Activated T-helper 1 cell treated with anti-CD3 and anti-CD28 coated beads, Interleukin-2, amount 50 U/mL, for 16 hours (primary cell): ENCODE results near the gene SERPINB2.
A peak's percentile ranks its signal among the peaks of the same experiment; 100 is the strongest.
"Not testable (repeated sequence)": the region's sequence is repeated elsewhere in the genome, so short reads cannot be mapped to it uniquely, and the experiment has no call there.

Experiments
- DNase-seq, 2 donors: peaks; one replicate each; pipeline ENCODE4 v3.0.0-alpha.2; 2020; ENCODE audit warnings: low read depth in 1 of 2, low spot score in 1 of 2

The SERPINB2 gene

DNA sequence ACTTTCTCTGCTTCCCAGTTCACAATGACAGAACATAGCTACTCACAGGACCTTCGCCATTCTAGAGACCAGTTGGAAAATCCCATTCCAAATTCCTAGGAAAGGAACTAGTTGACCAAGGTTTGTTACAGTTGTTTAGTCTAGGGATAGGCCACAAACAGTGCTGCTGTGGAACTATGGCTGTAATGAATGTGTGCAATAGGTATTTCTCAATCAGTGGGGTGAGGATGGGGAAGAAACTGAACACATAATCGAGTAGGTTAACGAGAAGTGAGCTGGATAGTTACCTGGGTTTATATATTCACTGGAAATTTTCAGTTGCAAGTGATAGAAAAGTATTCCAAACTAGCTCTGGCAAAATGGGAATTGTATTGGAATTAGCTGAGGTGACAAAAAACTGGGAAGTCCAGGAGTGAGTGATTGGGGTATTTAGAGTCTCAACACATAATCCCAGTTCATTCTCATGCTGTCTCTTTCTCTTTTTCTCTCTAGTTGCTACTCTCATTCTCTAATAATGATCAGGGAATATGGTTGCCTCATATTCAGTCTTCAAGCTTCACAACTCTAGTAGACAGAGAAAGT lies 43.4 kb downstream of the SERPINB2 start:
- no peak for DNase-seq

DNA sequence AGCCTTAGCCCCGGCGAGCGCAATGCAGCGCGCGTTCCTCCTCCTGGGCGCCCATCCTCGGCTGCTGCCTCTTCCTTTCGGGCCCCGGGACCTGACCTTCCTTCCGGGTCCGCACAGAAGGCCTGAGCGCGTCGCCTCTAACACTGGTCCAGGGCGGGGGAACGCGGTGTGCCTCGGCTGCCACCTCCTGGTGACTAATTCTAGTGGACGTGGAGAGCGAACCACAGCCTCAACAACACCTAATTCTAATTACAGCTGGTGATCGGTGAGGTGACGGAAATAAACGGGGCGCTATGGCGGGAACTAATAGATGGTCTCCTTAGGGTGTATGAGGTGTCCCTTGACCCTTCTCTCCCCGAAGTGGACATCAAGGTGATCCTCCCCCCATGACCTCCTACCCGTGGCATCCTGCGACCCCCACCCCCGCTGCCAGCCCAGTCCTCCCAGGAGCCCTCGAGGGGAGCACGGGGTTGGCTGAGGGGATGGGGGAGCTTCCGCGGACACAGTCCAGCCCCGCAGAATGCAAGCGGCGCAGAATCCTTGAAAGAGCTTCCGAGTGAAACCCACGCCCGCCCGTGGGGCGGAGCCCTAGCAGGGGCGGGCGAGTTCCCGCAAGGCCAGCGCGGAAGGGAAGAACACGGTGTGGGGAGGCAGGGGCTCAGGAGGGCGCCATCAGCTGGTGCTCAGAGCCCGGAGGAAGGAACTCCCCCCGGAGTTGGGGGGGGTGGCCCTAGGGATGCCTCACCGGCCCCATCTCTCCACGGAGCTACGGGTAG lies 48.8 kb downstream of the SERPINB2 start:
- DNase-seq = peak; percentile 17 to 18

DNA sequence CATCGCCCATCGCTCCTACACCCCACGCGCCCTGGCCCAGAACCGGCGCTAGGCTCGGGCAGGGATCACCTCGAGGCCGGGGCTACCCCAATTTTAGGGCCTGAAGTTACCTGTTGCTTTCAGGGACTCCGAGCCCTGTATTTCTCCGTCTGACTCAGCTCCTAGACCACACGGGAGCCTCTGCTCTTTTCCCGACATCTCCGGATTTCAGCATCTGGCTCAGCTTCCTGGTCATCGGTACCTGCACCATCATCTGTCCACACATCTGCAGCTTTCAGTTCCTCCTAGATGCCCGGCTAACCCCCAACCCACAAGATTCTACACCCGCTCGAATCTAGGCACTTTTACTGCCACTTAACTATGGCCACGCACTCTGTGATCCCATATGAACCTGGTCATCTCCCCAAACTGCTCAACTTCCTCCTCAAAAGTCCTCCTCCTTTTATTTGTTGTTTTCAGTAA lies 49.5 kb downstream of the SERPINB2 start:
- no peak for DNase-seq

DNA sequence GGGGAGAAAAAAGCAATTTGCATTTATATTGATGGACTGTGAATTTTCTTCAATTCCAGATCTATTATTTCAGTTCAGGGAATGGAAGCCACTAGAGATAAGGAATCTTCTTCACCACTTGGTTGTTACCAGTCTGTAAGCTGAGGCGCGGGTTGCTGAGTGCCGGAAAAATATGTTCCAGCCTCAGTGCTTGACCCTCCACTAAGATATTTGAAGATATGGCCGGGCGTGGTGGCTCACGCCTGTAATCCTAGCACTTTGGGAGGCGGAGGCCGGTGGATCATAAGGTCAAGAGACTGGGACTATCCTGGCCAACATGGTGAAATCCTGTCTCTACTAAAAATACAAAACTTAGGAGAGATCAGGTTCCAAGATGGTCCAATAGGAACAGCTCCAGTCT lies 52.5 kb downstream of the SERPINB2 start:
- no peak for DNase-seq

DNA sequence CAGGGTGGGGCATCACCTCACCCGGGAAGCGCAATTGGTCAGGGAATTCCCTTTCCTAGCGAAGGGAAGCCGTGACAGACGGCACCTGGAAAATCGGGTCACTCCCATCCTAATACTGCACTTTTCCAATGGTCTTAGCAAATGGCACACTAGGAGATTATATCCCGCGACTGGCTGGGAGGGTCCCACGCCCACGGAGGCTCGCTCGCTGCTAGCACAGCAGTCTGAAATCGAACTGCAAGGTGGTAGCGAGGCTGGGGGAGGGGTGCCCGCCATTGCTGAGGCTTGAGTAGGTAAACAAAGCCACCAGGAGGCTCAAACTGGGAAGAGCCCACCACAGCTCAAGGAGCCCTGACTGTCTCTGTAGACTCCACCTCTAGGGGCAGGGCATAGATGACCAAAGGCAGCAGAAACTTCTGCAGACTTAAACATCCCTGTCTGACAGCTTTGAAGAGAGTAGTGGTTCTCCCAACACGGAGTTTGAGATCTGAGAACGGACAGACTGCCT lies 53.1 kb downstream of the SERPINB2 start:
- DNase-seq = not testable (repeated sequence)

DNA sequence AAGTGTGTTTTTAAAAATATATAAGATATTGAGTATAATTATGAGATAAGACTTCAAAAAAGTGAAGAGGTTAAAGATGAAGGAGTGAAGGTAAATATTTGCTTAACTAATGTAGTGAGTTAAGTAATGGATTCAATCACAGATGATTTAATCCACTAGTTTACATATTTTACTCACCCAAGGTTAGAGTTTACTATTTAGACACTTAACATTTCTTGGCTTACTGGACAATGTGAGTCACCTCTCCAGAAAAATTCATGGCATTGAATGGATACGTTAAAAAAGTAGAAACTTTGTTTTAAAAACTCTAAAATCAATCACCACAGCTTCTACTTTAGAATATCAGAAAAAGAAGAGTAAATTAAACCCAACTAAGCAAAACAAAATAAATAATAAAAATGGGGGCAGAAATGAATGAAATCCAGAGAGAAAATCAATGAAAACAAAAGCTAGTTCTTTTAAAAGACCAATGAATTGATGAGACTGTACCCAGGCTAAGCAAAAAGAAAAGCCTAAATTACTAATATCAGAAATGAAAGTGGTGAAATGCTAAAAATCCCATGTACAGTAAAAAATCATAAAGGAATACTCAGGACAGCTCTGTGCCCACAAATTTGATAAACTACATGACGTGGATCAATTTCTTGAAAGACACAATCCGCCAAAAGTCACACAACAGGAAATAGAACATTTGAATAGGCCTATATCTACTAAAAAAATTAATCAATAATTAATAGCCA lies 59.7 kb downstream of the SERPINB2 start:
- DNase-seq = no peak

DNA sequence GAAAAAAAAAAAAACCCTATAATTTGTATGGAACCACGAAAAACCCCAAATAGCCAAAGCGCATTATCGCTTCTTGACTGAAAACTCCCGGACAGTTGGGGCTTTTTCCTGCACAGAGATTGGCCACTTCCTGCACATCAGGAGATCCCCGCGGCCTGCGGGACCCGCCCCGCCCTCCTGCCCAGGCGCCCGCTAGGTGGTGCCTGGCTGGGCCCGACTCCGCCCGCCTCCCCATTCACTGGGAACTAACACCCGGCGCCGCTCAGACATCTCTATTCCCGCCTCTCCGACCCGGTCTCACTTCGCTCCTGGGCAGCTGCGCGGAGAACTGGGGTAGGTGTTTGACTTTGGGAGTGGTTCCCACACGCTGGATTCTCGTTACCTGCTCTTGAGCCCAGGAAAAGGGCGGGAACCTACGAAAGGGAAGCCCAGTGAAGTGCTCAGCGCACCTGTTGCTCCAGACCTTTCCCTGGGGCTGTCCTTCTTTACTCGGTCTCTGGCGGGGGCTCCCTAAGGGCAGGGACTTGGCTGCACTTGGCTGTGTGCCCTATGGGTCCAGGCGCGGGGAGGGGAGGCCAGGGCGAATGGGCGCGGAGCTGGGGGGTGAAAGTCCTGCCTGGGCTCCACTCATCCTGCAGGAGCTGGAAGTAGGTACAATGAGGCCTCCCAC lies 61.7 kb downstream of the SERPINB2 start, which contains the start of gene HMSD:
Gene HMSD (plus strand): TSS at position 234 of the 670 bp plus-strand sequence. CDS start 4,155 bp downstream, outside the sequence.
- peak in 1 of 2 donors; percentile 46 for DNase-seq

DNA sequence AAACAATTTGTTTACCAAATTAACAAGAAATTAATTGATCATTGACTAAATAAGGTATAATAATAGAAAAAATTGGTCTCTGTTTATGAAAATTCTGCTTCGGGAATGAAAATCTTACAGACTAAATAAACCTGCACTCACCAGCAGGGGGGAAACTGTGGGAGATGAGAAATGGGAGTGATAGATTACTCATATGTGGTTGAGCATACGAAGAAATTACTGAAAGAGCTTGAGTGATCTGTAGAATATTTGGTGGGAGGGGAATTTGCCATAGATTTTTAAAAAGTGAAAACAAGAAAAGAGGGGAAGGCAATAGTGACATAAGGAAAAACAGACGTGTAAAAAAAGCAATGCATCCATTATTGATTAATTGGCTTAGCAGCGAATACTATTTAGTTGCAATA lies 63.8 kb downstream of the SERPINB2 start:
- DNase-seq = no peak
